Measurements from ENCODE around the gene TAF7.
"Not testable (repeated sequence)": the region's sequence is repeated elsewhere in the genome, so short reads cannot be mapped to it uniquely, and the experiment has no call there.

Gene TAF7, protein sequence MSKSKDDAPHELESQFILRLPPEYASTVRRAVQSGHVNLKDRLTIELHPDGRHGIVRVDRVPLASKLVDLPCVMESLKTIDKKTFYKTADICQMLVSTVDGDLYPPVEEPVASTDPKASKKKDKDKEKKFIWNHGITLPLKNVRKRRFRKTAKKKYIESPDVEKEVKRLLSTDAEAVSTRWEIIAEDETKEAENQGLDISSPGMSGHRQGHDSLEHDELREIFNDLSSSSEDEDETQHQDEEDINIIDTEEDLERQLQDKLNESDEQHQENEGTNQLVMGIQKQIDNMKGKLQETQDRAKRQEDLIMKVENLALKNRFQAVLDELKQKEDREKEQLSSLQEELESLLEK

GRCh38 chr5:141320225-141321169 is at the start of gene TAF7:
TAF7 (minus strand) TSS chr5:141320784; CDS start chr5:141320044, 740 bp downstream.
- peak; percentile 87 for DNase-seq

DNA sequence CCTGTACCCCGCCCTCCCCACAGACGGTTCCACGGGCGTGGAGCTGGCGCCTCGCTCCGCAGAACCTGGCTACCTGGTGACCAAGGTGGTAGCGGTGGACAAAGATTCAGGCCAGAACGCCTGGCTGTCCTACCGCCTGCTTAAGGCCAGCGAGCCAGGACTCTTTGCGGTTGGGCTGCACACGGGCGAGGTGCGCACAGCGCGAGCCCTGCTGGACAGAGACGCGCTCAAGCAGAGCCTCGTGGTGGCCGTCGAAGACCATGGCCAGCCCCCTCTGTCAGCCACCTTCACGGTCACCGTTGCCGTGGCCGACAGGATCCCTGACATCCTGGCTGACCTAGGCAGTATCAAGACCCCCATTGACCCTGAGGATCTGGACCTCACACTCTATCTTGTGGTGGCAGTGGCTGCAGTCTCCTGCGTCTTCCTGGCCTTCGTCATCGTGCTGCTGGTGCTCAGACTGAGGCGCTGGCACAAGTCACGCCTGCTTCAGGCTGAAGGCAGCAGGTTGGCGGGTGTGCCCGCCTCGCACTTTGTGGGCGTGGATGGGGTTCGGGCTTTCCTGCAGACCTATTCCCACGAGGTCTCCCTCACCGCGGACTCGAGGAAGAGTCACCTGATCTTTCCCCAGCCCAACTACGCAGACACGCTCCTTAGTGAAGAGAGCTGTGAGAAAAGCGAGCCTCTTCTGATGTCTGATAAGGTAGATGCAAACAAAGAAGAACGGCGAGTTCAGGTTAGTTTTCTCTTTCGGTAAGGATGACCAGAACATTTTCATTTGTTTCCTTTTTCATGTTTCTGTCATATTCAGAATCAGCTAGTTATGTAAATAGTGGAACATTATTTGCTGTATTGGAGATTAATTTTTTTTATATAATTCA is 45.7 kb upstream of the TAF7 start:
- DNase-seq, result no peak

- DNase-seq, result no peak
Observed at GRCh38 chr5:141363952-141364660, 43.5 kb upstream of the TAF7 start, which contains the start of gene PCDHGA5. PCDHGA5 (plus strand) TSS chr5:141364162; CDS start chr5:141364331, 169 bp downstream.

DNA sequence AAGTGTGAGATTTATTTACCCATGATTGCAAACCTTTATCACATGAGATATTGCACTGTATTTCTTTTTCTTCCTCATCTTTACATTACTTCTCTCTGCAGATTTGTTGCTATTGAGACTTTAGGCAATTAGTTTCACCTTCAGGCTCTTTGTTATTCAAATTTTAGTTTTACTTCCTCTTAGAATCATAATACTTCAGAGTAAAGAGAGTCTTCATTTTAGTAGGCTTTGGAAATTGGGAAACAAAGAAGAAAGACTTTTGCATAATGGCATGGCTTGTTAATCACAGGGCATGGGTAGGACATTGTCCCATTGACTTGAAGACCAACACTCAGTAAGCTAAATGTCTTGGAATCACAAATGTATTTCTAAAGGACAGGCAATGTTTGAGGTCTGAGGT is 42.1 kb upstream of the TAF7 start:
- DNase-seq, result no peak

DNA sequence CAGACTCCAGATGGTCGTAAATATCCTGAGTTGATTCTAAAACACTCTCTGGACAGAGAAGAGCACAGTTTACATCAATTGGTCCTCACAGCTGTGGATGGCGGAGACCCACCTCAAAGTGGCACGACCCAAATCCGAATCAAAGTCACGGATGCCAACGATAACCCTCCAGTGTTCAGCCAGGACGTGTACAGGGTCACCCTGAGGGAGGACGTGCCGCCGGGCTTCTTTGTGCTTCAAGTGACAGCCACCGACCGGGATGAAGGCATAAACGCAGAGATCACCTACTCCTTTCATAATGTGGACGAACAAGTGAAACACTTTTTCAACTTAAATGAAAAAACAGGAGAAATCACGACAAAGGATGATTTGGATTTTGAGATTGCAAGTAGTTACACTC is 40.1 kb upstream of the TAF7 start:
- no peak for DNase-seq

GRCh38 chr5:141359790-141360426 is 39.3 kb upstream of the TAF7 start, which contains the start of gene PCDHGB2:
PCDHGB2 (plus strand) TSS chr5:141359994; CDS start chr5:141360136, 142 bp downstream.
- DNase-seq, result no peak

DNA sequence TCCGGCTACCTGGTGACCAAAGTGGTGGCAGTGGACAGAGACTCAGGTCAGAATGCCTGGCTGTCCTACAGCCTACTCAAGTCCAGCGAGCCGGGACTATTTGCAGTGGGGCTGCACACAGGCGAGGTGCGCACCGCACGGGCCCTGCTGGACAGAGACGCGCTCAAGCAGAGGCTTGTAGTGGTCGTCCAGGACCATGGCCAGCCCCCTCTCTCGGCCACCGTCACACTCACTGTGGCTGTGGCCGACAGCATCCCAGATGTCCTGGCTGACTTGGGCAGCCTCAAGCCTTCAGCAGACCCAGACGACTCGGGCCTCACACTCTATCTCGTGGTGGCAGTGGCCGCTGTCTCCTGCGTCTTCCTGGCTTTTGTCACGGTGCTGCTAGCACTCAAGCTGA is 36.4 kb upstream of the TAF7 start:
- no peak for DNase-seq

- no peak for DNase-seq
Observed at GRCh38 chr5:141356133-141356532, 35.5 kb upstream of the TAF7 start.

- no peak for DNase-seq
Observed at GRCh38 chr5:141355641-141356040, 35.1 kb upstream of the TAF7 start.

DNA sequence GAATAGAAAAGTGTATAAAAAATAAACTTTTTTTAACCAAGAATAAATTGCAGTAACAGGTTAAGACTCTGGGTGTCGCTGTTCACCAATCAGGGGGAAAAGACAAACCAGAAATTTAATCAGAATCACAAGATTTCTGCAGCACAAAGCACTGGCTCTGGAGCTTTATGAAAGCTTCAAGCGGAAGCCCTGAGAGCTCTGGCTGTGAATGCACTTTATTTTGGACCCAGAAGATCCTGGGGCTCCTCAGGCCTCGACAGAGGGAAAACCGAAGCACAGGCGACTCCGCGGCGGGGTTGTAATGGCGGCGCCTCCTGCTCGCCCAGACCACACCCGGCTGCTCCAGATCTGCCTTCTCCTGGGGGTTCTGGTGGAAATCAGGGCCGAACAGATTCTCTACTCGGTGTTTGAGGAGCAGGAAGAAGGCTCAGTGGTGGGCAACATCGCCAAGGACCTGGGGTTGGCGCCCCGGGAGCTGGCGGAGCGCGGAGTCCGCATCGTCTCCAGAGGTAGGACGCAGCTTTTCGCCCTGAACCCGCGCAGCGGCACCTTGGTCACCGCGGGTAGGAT is 34.4 kb upstream of the TAF7 start, which contains the start of gene PCDHGA4:
Gene PCDHGA4 (plus strand): TSS at position 122 of the 570 bp plus-strand sequence. CDS start 87 bp downstream, at position 209.
- DNase-seq, result no peak

- no peak for DNase-seq
Observed at GRCh38 chr5:141351591-141351990, 31.0 kb upstream of the TAF7 start.

GRCh38 chr5:141349917-141350619 is 29.5 kb upstream of the TAF7 start, which contains the start of gene PCDHGB1:
PCDHGB1 (plus strand) TSS chr5:141350099; CDS start chr5:141350261, 162 bp downstream.
- DNase-seq, result no peak

GRCh38 chr5:141346017-141346416 is 25.4 kb upstream of the TAF7 start:
- DNase-seq, result not testable (repeated sequence)

DNA sequence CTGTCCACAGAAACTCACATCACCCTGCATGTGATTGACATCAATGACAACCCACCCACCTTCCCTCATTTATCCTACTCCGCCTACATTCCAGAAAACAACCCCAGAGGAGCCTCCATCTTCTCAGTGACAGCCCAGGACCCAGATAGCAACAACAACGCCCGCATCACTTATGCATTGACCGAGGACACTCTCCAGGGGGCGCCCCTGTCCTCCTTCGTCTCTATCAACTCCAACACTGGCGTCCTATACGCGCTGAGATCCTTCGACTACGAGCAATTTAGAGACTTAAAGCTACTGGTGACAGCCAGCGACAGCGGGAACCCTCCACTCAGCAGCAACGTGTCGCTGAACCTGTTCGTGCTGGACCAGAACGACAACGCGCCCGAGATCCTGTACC is 24.7 kb upstream of the TAF7 start:
- DNase-seq, result no peak

DNA sequence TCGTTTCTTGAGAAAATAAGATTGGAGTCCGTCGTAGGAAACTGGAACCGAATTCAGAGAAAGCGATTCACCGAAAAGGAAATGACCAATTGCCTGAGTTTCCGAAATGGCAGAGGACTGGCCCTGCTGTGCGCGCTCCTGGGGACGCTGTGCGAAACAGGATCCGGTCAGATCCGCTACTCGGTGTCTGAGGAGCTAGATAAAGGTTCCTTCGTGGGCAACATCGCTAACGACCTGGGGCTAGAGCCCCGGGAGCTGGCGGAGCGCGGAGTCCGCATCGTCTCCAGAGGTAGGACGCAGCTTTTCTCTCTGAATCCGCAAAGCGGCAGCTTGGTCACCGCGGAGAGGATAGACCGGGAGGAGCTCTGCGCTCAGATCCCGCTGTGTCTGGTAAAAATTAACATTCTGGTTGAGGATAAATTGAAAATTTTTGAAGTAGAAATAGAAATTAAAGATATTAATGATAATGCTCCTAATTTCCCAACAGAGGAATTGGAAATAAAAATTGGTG is 23.4 kb upstream of the TAF7 start:
- no peak for DNase-seq

- no peak for DNase-seq
Observed at GRCh38 chr5:141343242-141343952, 22.8 kb upstream of the TAF7 start, which contains the start of gene PCDHGA3. PCDHGA3 (plus strand) TSS chr5:141343829; CDS start chr5:141344034, 205 bp downstream.

DNA sequence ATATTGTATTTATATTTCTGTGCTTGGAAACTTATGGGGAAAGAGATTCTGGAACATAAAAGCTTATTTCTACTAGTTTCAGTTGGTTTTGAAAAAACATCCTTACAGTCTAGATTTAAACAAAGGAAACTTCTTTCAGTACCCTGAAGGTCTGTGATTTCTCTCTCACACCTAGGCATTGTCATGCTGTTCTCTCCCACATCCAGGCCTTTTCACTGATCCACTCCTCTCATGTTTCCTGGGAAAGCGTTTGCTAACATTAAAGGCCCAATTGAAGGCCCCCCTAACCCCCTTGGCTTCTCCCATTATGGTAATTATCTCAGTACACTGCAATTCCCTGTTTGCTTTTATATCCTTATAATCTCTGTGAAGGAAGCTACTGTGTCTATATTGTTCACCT is 22.2 kb upstream of the TAF7 start:
- no peak for DNase-seq

- DNase-seq, result not testable (repeated sequence)
Observed at GRCh38 chr5:141340781-141341354, 20.3 kb upstream of the TAF7 start.
